Measurements from ENCODE around the gene PIRT.

PIRT gene

GRCh38 chr17:10836966-10837590, 809 bp downstream of the PIRT start:
- Histone ChIP-seq H3K79me2 (ENCODE audit: control insufficient read depth, insufficient read depth, low read length, poor library complexity) (no peaks in the 10 kb centered on the region), H4K8ac (ENCODE audit: low read depth, low read length) (no peak overlapping the region), H2BK5ac (ENCODE audit: low read depth, low read length, poor library complexity) (no peak overlapping the region), H3K27me3 (ENCODE audit: insufficient read depth, low read length) (no peaks in the 10 kb centered on the region), H3K18ac (ENCODE audit: low read length) (no peak overlapping the region), H3K4ac (ENCODE audit: low read depth, low read length) (no peak overlapping the region), H2BK120ac (ENCODE audit: insufficient read depth, low read length, poor library complexity) (no peak overlapping the region), H3K79me1 (ENCODE audit: low read length) (no peaks in the 10 kb centered on the region), H3K9ac (ENCODE audit: low read length) (no peak overlapping the region), H2AK5ac (ENCODE audit: low read length) (no peak overlapping the region), H3K23ac (ENCODE audit: low read length) (no peak overlapping the region), H4K91ac (ENCODE audit: low read depth, low read length) (no peak overlapping the region), H4K12ac (ENCODE audit: low read depth, low read length) (no peak overlapping the region), H3K14ac (ENCODE audit: low read length) (no peak overlapping the region), H3K36me3 (ENCODE audit: control insufficient read depth in 1 of 2, insufficient read depth in 2 of 2, low read length in 2 of 2) (no peaks in the 10 kb centered on the region), H3K9me3 (ENCODE audit: insufficient read depth, low read depth, low read length) (no peaks in the 10 kb centered on the region), H2BK12ac (ENCODE audit: low read length) (no peak overlapping the region), H2AFZ (ENCODE audit: insufficient read depth, low read length, poor library complexity) (no peak overlapping the region), H3K4me2 (ENCODE audit: low read length) (no peak overlapping the region), H3K4me1 (ENCODE audit: control insufficient read depth in 1 of 2, insufficient read depth in 2 of 2, low read length in 2 of 2) (no peaks in the 10 kb centered on the region), H3K4me3 (ENCODE audit: low read depth, low read length) (no peak overlapping the region), H3K27ac (ENCODE audit: low read depth, low read length) (no peak overlapping the region)
- no CpG with 5 or more reads among the region's 15 CpGs for WGBS (ENCODE audit: extremely low coverage, insufficient coverage, insufficient read length)
- no peak for DNase-seq

GRCh38 chr17:10836145-10836544, 1.7 kb downstream of the PIRT start:
- Histone ChIP-seq H3K79me1 (ENCODE audit: low read length) (no peaks in the 10 kb centered on the region), H2BK120ac (ENCODE audit: insufficient read depth, low read length, poor library complexity) (no peak overlapping the region), H3K4me1 (ENCODE audit: control insufficient read depth in 1 of 2, insufficient read depth in 2 of 2, low read length in 2 of 2) (no peaks in the 10 kb centered on the region), H3K36me3 (ENCODE audit: control insufficient read depth in 1 of 2, insufficient read depth in 2 of 2, low read length in 2 of 2) (no peaks in the 10 kb centered on the region), H2BK5ac (ENCODE audit: low read depth, low read length, poor library complexity) (no peak overlapping the region), H2AFZ (ENCODE audit: insufficient read depth, low read length, poor library complexity) (no peak overlapping the region), H3K79me2 (ENCODE audit: control insufficient read depth, insufficient read depth, low read length, poor library complexity) (no peaks in the 10 kb centered on the region), H3K27ac (ENCODE audit: low read depth, low read length) (no peak overlapping the region), H3K4me3 (ENCODE audit: low read depth, low read length) (no peak overlapping the region), H3K4me2 (ENCODE audit: low read length) (no peak overlapping the region), H3K9me3 (ENCODE audit: insufficient read depth, low read depth, low read length) (no peaks in the 10 kb centered on the region), H4K8ac (ENCODE audit: low read depth, low read length) (no peak overlapping the region), H4K12ac (ENCODE audit: low read depth, low read length) (no peak overlapping the region), H2BK12ac (ENCODE audit: low read length) (no peak overlapping the region), H3K14ac (ENCODE audit: low read length) (no peak overlapping the region), H4K91ac (ENCODE audit: low read depth, low read length) (no peak overlapping the region), H2AK5ac (ENCODE audit: low read length) (no peak overlapping the region), H3K18ac (ENCODE audit: low read length) (no peak overlapping the region), H3K9ac (ENCODE audit: low read length) (no peak overlapping the region), H3K4ac (ENCODE audit: low read depth, low read length) (no peak overlapping the region), H3K23ac (ENCODE audit: low read length) (no peak overlapping the region), H3K27me3 (ENCODE audit: insufficient read depth, low read length) (no peaks in the 10 kb centered on the region)
- DNase-seq = no peak
- WGBS (ENCODE audit: extremely low coverage, insufficient coverage, insufficient read length) = no CpG with 5 or more reads among the region's 7 CpGs

DNA sequence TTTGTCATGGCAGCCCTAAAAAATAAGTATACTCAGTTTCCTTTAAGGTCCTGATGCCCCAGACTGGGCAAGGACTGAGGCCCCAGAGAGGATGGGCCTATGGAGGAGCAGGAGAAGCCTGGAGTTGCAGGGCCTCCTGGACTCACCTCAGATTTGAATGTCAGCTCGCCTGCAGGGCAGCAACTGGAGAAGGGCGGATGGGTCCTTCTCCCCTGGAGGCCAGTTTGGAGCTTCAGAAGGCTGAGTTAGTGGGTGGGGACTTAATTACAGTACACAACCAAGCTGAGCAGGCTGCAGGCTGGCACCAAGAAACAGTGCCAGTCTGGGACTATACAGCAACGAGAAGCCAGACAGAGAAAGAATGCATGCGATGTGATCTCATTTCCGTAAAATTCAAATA, 6.2 kb downstream of the PIRT start:
- Histone ChIP-seq H3K79me1 (ENCODE audit: low read length) (no peaks in the 10 kb centered on the region), H3K4ac (ENCODE audit: low read depth, low read length) (no peak overlapping the region), H3K9ac (ENCODE audit: low read length) (no peak overlapping the region), H2BK5ac (ENCODE audit: low read depth, low read length, poor library complexity) (no peak overlapping the region), H3K4me3 (ENCODE audit: low read depth, low read length) (no peak overlapping the region), H4K8ac (ENCODE audit: low read depth, low read length) (no peak overlapping the region), H3K27me3 (ENCODE audit: insufficient read depth, low read length) (no peaks in the 10 kb centered on the region), H3K4me2 (ENCODE audit: low read length) (no peak overlapping the region), H3K4me1 (ENCODE audit: control insufficient read depth in 1 of 2, insufficient read depth in 2 of 2, low read length in 2 of 2) (no peaks in the 10 kb centered on the region), H3K23ac (ENCODE audit: low read length) (no peak overlapping the region), H3K18ac (ENCODE audit: low read length) (no peak overlapping the region), H3K9me3 (ENCODE audit: insufficient read depth, low read depth, low read length) (no peaks in the 10 kb centered on the region), H3K79me2 (ENCODE audit: control insufficient read depth, insufficient read depth, low read length, poor library complexity) (no peaks in the 10 kb centered on the region), H4K12ac (ENCODE audit: low read depth, low read length) (no peak overlapping the region), H2AFZ (ENCODE audit: insufficient read depth, low read length, poor library complexity) (no peak overlapping the region), H2AK5ac (ENCODE audit: low read length) (no peak overlapping the region), H3K36me3 (ENCODE audit: control insufficient read depth in 1 of 2, insufficient read depth in 2 of 2, low read length in 2 of 2) (no peaks in the 10 kb centered on the region), H3K27ac (ENCODE audit: low read depth, low read length) (no peak overlapping the region), H4K91ac (ENCODE audit: low read depth, low read length) (no peak overlapping the region), H3K14ac (ENCODE audit: low read length) (no peak overlapping the region), H2BK120ac (ENCODE audit: insufficient read depth, low read length, poor library complexity) (no peak overlapping the region), H2BK12ac (ENCODE audit: low read length) (no peak overlapping the region)
- DNase-seq = no peak
- WGBS (ENCODE audit: extremely low coverage, insufficient coverage, insufficient read length) = no CpG with 5 or more reads among the region's 5 CpGs

- DNase-seq = no peak
- no peak overlapping the region for H4K91ac ChIP-seq (ENCODE audit: low read depth, low read length)
- no peaks in the 10 kb centered on the region for H3K4me1 ChIP-seq (ENCODE audit: control insufficient read depth in 1 of 2, insufficient read depth in 2 of 2, low read length in 2 of 2)
- H3K27ac ChIP-seq (ENCODE audit: low read depth, low read length) = no peak overlapping the region
- H3K4ac ChIP-seq (ENCODE audit: low read depth, low read length) = no peak overlapping the region
- H3K4me2 ChIP-seq (ENCODE audit: low read length) = no peak overlapping the region
- H2BK120ac ChIP-seq (ENCODE audit: insufficient read depth, low read length, poor library complexity) = no peak overlapping the region
- no peak overlapping the region for H4K8ac ChIP-seq (ENCODE audit: low read depth, low read length)
- no peak overlapping the region for H2AFZ ChIP-seq (ENCODE audit: insufficient read depth, low read length, poor library complexity)
- no CpG with 5 or more reads among the region's 5 CpGs for WGBS (ENCODE audit: extremely low coverage, insufficient coverage, insufficient read length)
- no peaks in the 10 kb centered on the region for H3K27me3 ChIP-seq (ENCODE audit: insufficient read depth, low read length)
- H3K36me3 ChIP-seq (ENCODE audit: control insufficient read depth in 1 of 2, insufficient read depth in 2 of 2, low read length in 2 of 2) = no peaks in the 10 kb centered on the region
- H2BK12ac ChIP-seq (ENCODE audit: low read length) = no peak overlapping the region
- H2BK5ac ChIP-seq (ENCODE audit: low read depth, low read length, poor library complexity) = no peak overlapping the region
- H4K12ac ChIP-seq (ENCODE audit: low read depth, low read length) = no peak overlapping the region
- H3K79me2 ChIP-seq (ENCODE audit: control insufficient read depth, insufficient read depth, low read length, poor library complexity) = no peaks in the 10 kb centered on the region
- H3K4me3 ChIP-seq (ENCODE audit: low read depth, low read length) = no peak overlapping the region
- H3K9ac ChIP-seq (ENCODE audit: low read length) = no peak overlapping the region
- no peaks in the 10 kb centered on the region for H3K79me1 ChIP-seq (ENCODE audit: low read length)
- H3K14ac ChIP-seq (ENCODE audit: low read length) = no peak overlapping the region
- H3K9me3 ChIP-seq (ENCODE audit: insufficient read depth, low read depth, low read length) = no peaks in the 10 kb centered on the region
- H3K23ac ChIP-seq (ENCODE audit: low read length) = no peak overlapping the region
- no peak overlapping the region for H3K18ac ChIP-seq (ENCODE audit: low read length)
- no peak overlapping the region for H2AK5ac ChIP-seq (ENCODE audit: low read length)
Observed at GRCh38 chr17:10827898-10828552, 9.9 kb downstream of the PIRT start.

All from trophoblast cell (in vitro differentiated cells and primary cell).